Measurements from ENCODE around the gene MSANTD2. TPM values are rescaled to one million over a fixed set of nuclear protein-coding genes. Genes with fewer than 3 reads are reported as not detected.

The MSANTD2 gene
- total RNA-seq, 1 donor from 2014 or later = 18.7 TPM

DNA sequence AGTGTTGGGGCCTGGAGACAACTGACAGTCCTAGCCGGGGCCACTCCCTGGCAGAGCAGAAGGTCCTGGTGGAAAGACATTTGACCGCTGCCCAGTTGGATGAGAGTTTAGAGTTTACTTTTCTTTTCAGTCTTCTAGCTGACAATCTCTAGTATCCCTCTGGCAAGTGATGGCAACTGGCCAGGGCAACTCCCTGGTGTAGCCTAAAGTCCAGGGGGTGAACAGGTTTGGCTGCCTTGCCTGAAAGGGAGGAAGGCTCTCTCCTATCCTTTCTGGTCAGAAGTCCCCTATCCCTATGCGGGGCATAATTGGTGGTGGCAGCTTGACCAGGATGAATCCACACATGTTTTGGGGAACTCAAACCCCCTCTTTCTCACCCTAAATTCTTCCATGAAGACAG lies 16.8 kb upstream of the MSANTD2 start:
- Histone ChIP-seq H3K4me3 (ENCODE audit: insufficient read depth, low read depth, low read length) (no peak overlapping the region), H3K79me2 (ENCODE audit: insufficient read depth, low read length) (no peaks in the 10 kb centered on the region), H2AFZ (ENCODE audit: low read depth, low read length) (no peak overlapping the region), H3K27ac (ENCODE audit: low read depth, low read length) (no peak overlapping the region), H3K9ac (ENCODE audit: low read length) (no peak overlapping the region), H3K4me1 (ENCODE audit: insufficient read depth, low read length) (no peaks in the 10 kb centered on the region), H3K36me3 (ENCODE audit: insufficient read depth, low read length) (no peaks in the 10 kb centered on the region), H3K9me3 (ENCODE audit: insufficient read depth, low read depth, low read length) (no peaks in the 10 kb centered on the region), H3K27me3 (ENCODE audit: insufficient read depth, low read length) (peaks cover 21% of the 10 kb centered on the region), H3K4me2 (ENCODE audit: low read length) (no peak overlapping the region), H4K20me1 (ENCODE audit: insufficient read depth, low read length) (no peaks in the 10 kb centered on the region)
- H3K4me1 Mint-ChIP-seq (ENCODE audit: low read depth, unreplicated experiment) = peaks cover 9% of the 10 kb centered on the region
- peaks cover 6% of the 10 kb centered on the region for H3K9me3 Mint-ChIP-seq (ENCODE audit: unreplicated experiment)
- H3K4me3 Mint-ChIP-seq (ENCODE audit: unreplicated experiment) = no peak overlapping the region
- no peak for DNase-seq (ENCODE audit: low read depth)
- TF ChIP-seq, protein P1, sequence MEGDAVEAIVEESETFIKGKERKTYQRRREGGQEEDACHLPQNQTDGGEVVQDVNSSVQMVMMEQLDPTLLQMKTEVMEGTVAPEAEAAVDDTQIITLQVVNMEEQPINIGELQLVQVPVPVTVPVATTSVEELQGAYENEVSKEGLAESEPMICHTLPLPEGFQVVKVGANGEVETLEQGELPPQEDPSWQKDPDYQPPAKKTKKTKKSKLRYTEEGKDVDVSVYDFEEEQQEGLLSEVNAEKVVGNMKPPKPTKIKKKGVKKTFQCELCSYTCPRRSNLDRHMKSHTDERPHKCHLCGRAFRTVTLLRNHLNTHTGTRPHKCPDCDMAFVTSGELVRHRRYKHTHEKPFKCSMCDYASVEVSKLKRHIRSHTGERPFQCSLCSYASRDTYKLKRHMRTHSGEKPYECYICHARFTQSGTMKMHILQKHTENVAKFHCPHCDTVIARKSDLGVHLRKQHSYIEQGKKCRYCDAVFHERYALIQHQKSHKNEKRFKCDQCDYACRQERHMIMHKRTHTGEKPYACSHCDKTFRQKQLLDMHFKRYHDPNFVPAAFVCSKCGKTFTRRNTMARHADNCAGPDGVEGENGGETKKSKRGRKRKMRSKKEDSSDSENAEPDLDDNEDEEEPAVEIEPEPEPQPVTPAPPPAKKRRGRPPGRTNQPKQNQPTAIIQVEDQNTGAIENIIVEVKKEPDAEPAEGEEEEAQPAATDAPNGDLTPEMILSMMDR (IDR thresholded peaks at IDR 0.05; ENCODE audit: insufficient read depth, low read depth, low read length) = no peak
- TF ChIP-seq EZH2 (IDR thresholded peaks at IDR 0.05; ENCODE audit: insufficient read depth, low read length) = no peak
- H3K27ac Mint-ChIP-seq (ENCODE audit: unreplicated experiment) = no peak overlapping the region
- H3K36me3 Mint-ChIP-seq (ENCODE audit: low read depth, unreplicated experiment) = no peaks in the 10 kb centered on the region
- no peak for FAIRE-seq
- peaks cover 23% of the 10 kb centered on the region for H3K27me3 Mint-ChIP-seq (ENCODE audit: low read depth, unreplicated experiment)

DNA sequence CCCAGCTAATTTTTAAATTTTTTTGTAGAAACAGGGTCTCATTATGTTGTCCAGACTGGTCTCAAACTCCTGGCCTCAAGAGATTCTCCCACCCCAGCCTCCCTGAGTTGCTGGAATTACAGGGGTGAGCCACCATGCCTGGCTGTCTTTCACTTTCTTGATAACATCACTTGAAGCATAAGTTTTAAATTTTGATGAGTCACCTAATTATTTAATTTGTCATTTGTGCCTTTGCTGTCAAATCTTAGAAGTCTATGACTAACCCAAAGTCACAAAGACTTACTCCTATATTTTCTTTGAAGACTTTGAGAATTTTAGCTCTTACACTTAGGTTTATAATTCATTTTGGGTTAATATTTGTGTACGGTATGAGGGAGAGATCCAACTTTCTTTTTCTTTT lies 14.5 kb upstream of the MSANTD2 start:
- no peak for FAIRE-seq
- Mint-ChIP-seq H3K36me3 (ENCODE audit: low read depth, unreplicated experiment) (no peaks in the 10 kb centered on the region), H3K4me1 (ENCODE audit: low read depth, unreplicated experiment) (peaks cover 9% of the 10 kb centered on the region), H3K9me3 (ENCODE audit: unreplicated experiment) (peaks cover 6% of the 10 kb centered on the region), H3K27ac (ENCODE audit: unreplicated experiment) (no peak overlapping the region), H3K4me3 (ENCODE audit: unreplicated experiment) (no peak overlapping the region), H3K27me3 (ENCODE audit: low read depth, unreplicated experiment) (peaks cover 21% of the 10 kb centered on the region)
- H3K4me2 ChIP-seq (ENCODE audit: low read length) = no peak overlapping the region
- H2AFZ ChIP-seq (ENCODE audit: low read depth, low read length) = no peak overlapping the region
- no peak for DNase-seq (ENCODE audit: low read depth)
- H3K9ac ChIP-seq (ENCODE audit: low read length) = no peak overlapping the region
- no peak for TF ChIP-seq EZH2 (IDR thresholded peaks at IDR 0.05; ENCODE audit: insufficient read depth, low read length)
- TF ChIP-seq, protein P1 (IDR thresholded peaks at IDR 0.05; ENCODE audit: insufficient read depth, low read depth, low read length) = no peak
- no peaks in the 10 kb centered on the region for H4K20me1 ChIP-seq (ENCODE audit: insufficient read depth, low read length)
- no peaks in the 10 kb centered on the region for H3K79me2 ChIP-seq (ENCODE audit: insufficient read depth, low read length)
- no peak overlapping the region for H3K4me3 ChIP-seq (ENCODE audit: insufficient read depth, low read depth, low read length)
- H3K27me3 ChIP-seq (ENCODE audit: insufficient read depth, low read length) = peaks cover 10% of the 10 kb centered on the region
- H3K4me1 ChIP-seq (ENCODE audit: insufficient read depth, low read length) = no peaks in the 10 kb centered on the region
- H3K36me3 ChIP-seq (ENCODE audit: insufficient read depth, low read length) = no peaks in the 10 kb centered on the region
- H3K27ac ChIP-seq (ENCODE audit: low read depth, low read length) = no peak overlapping the region
- no peaks in the 10 kb centered on the region for H3K9me3 ChIP-seq (ENCODE audit: insufficient read depth, low read depth, low read length)

DNA sequence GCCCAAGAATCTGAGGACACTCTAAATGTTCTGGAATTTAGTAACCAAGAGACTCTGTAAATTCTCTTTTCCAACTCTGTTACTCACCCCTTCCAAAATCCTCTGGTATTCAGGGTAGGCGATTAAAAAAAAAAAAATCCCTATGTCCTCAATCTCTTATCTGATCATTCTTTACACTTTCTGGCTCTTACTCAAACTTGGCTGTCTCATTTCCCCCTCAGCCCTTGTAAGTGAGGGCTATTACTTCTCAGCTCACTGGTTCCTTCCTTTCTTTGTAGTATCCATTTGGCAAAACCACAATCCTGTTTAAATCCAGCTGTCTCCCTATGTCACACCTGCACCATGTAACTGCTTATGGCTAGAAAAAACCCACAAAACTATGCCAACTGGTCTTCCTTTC lies 12.7 kb upstream of the MSANTD2 start:
- Mint-ChIP-seq H3K27ac (ENCODE audit: unreplicated experiment) (no peak overlapping the region), H3K9me3 (ENCODE audit: unreplicated experiment) (peaks cover 2% of the 10 kb centered on the region), H3K36me3 (ENCODE audit: low read depth, unreplicated experiment) (no peaks in the 10 kb centered on the region), H3K4me3 (ENCODE audit: unreplicated experiment) (no peak overlapping the region), H3K27me3 (ENCODE audit: low read depth, unreplicated experiment) (peaks cover 10% of the 10 kb centered on the region), H3K4me1 (ENCODE audit: low read depth, unreplicated experiment) (peaks cover 9% of the 10 kb centered on the region)
- Histone ChIP-seq H4K20me1 (ENCODE audit: insufficient read depth, low read length) (no peaks in the 10 kb centered on the region), H3K4me2 (ENCODE audit: low read length) (no peak overlapping the region), H3K4me3 (ENCODE audit: insufficient read depth, low read depth, low read length) (no peak overlapping the region), H3K9ac (ENCODE audit: low read length) (no peak overlapping the region), H3K27me3 (ENCODE audit: insufficient read depth, low read length) (no peaks in the 10 kb centered on the region), H2AFZ (ENCODE audit: low read depth, low read length) (no peak overlapping the region), H3K4me1 (ENCODE audit: insufficient read depth, low read length) (no peaks in the 10 kb centered on the region), H3K79me2 (ENCODE audit: insufficient read depth, low read length) (no peaks in the 10 kb centered on the region), H3K27ac (ENCODE audit: low read depth, low read length) (no peak overlapping the region), H3K36me3 (ENCODE audit: insufficient read depth, low read length) (no peaks in the 10 kb centered on the region), H3K9me3 (ENCODE audit: insufficient read depth, low read depth, low read length) (no peaks in the 10 kb centered on the region)
- no peak for TF ChIP-seq EZH2 (IDR thresholded peaks at IDR 0.05; ENCODE audit: insufficient read depth, low read length)
- TF ChIP-seq, protein P1 (IDR thresholded peaks at IDR 0.05; ENCODE audit: insufficient read depth, low read depth, low read length) = no peak
- no peak for FAIRE-seq
- DNase-seq (ENCODE audit: low read depth) = peak; percentile 43
